HepG2 (cell line): Measurements from ENCODE around the gene MTA2. TPM values are rescaled to one million over a fixed set of nuclear protein-coding genes. Genes with fewer than 3 reads are reported as not detected.

Experiments
- HINFP ChIP-seq: sonication (generic); formaldehyde crosslinking; IDR thresholded peaks from 2 replicates; pipeline ENCODE4 v1.4.0; 2020; ENCODE audit warnings: low read depth, mild to moderate bottlenecking, missing genetic modification reagents
- KLF6 ChIP-seq: IDR thresholded peaks from 2 replicates; pipeline ENCODE4 v1.8.0; 2016; ENCODE audit warnings: missing biosample characterization, missing genetic modification reagents
- KLF9 ChIP-seq: IDR thresholded peaks from 2 replicates; pipeline ENCODE4 v1.6.1; 2016; ENCODE audit warnings: low read depth
- MBD4 ChIP-seq: IDR thresholded peaks from 2 replicates; pipeline ENCODE4 v1.6.1; 2012; ENCODE audit warnings: low read length, inconsistent platforms, borderline replicate concordance
- MED1 ChIP-seq: sonication (generic); formaldehyde crosslinking; IDR thresholded peaks from 2 replicates; pipeline ENCODE4 v1.4.0; 2020; ENCODE audit warnings: missing genetic modification reagents
- MNT ChIP-seq: fragments of 450-650 bp; IDR thresholded peaks from 2 replicates; pipeline ENCODE4 v1.6.1; 2016
- MYC ChIP-seq: sonication (generic); formaldehyde crosslinking; IDR thresholded peaks from 2 replicates; pipeline ENCODE4 v1.9.0; 2021; ENCODE audit warnings: missing genetic modification reagents, borderline replicate concordance
- RFX3 ChIP-seq: IDR thresholded peaks from 2 replicates; pipeline ENCODE4 v1.6.1; 2016; ENCODE audit warnings: missing biosample characterization, missing genetic modification reagents
- SMAD3 ChIP-seq: sonication (generic); formaldehyde crosslinking; IDR thresholded peaks from 2 replicates; pipeline ENCODE4 v1.4.0; 2020; ENCODE audit warnings: missing genetic modification reagents
- SP140L ChIP-seq: sonication (generic); formaldehyde crosslinking; IDR thresholded peaks from 2 replicates; pipeline ENCODE4 v1.4.0; 2020; ENCODE audit warnings: missing genetic modification reagents, borderline replicate concordance
- SRSF4 ChIP-seq: fragments of 200-400 bp; formaldehyde crosslinking; IDR thresholded peaks from one replicate; pipeline ENCODE4 v1.6.1; 2018; ENCODE audit warnings: mild to moderate bottlenecking, low read depth, low read length, moderate library complexity; ENCODE audit not compliant: poor library complexity, severe bottlenecking
- ZBTB10 ChIP-seq: sonication (generic); formaldehyde crosslinking; IDR thresholded peaks from 2 replicates; pipeline ENCODE4 v1.4.0; 2020; ENCODE audit warnings: missing genetic modification reagents, borderline replicate concordance
- ZFP37 ChIP-seq: sonication (generic); formaldehyde crosslinking; IDR thresholded peaks from 2 replicates; pipeline ENCODE4 v1.4.0; 2020; ENCODE audit warnings: missing genetic modification reagents, borderline replicate concordance
- ZFP82 ChIP-seq: sonication (generic); formaldehyde crosslinking; IDR thresholded peaks from 2 replicates; pipeline ENCODE4 v1.5.1; 2020; ENCODE audit warnings: mild to moderate bottlenecking, missing genetic modification reagents, borderline replicate concordance
- ZFX ChIP-seq: sonication (generic); formaldehyde crosslinking; IDR thresholded peaks from 2 replicates; pipeline ENCODE4 v1.4.0; 2020; ENCODE audit warnings: mild to moderate bottlenecking, low read depth, missing genetic modification reagents, moderate library complexity
- ZMAT5 ChIP-seq: sonication (generic); formaldehyde crosslinking; IDR thresholded peaks from 2 replicates; pipeline ENCODE4 v1.5.0; 2020; ENCODE audit warnings: mild to moderate bottlenecking, low read depth, missing genetic modification reagents, borderline replicate concordance
- ZNF430 ChIP-seq: sonication (generic); formaldehyde crosslinking; IDR thresholded peaks from 2 replicates; pipeline ENCODE4 v1.9.0; 2021; ENCODE audit warnings: mild to moderate bottlenecking, missing genetic modification reagents
- ZNF790 ChIP-seq: sonication (generic); formaldehyde crosslinking; IDR thresholded peaks from 2 replicates; pipeline ENCODE4 v1.8.0; 2022; ENCODE audit warnings: missing genetic modification reagents, mild to moderate bottlenecking, borderline replicate concordance
- ZNF816 ChIP-seq: sonication (generic); formaldehyde crosslinking; IDR thresholded peaks from 2 replicates; pipeline ENCODE4 v1.8.0; 2022; ENCODE audit warnings: missing genetic modification reagents, mild to moderate bottlenecking, borderline replicate concordance
- ZSCAN25 ChIP-seq: sonication (generic); formaldehyde crosslinking; IDR thresholded peaks from 2 replicates; pipeline ENCODE4 v1.8.0; 2022; ENCODE audit warnings: mild to moderate bottlenecking, missing genetic modification reagents
- polyA plus RNA-seq, 8 experiments: library from polyadenylated mRNA; depleted of rRNA in 3 of 8; stranded (reverse) in 7 of 8; unstranded in 1 of 8; fragments of >200 nt; fragmentation: Illumina TruSeq in 4 of 8; extraction: Trizol in 4 of 8; gene quantifications; 2 replicates each; pipeline versions ENCODE4 v1.2.1 to v1.2.3, GENCODE V29; 2011 to 2016; ENCODE audit warnings: low read depth in 4 of 8, missing spikeins in 1 of 8, mixed read lengths in 1 of 8; ENCODE audit not compliant: insufficient read depth in 1 of 8
- total RNA-seq, 5 experiments: library from RNA; depleted of rRNA; stranded (reverse); fragments of >200 nt; fragmentation: Illumina TruSeq; extraction: Trizol; gene quantifications; 2 replicates each; pipeline ENCODE4 v1.2.3, GENCODE V29; 2016; ENCODE audit warnings: low read depth in 1 of 5
- TF ChIP-seq, protein P1 (sequence below): sonication (generic); formaldehyde crosslinking; IDR thresholded peaks from 2 replicates; pipeline ENCODE4 v1.8.1; 2022; ENCODE audit warnings: mild to moderate bottlenecking, missing genetic modification reagents

MTA2 gene
- total and polyA plus RNA-seq, 2 of the 13 experiments (the other 11 are each of a cell fraction or from before 2014, with no cell fraction given), result 14.0 to 70.0 TPM

DNA sequence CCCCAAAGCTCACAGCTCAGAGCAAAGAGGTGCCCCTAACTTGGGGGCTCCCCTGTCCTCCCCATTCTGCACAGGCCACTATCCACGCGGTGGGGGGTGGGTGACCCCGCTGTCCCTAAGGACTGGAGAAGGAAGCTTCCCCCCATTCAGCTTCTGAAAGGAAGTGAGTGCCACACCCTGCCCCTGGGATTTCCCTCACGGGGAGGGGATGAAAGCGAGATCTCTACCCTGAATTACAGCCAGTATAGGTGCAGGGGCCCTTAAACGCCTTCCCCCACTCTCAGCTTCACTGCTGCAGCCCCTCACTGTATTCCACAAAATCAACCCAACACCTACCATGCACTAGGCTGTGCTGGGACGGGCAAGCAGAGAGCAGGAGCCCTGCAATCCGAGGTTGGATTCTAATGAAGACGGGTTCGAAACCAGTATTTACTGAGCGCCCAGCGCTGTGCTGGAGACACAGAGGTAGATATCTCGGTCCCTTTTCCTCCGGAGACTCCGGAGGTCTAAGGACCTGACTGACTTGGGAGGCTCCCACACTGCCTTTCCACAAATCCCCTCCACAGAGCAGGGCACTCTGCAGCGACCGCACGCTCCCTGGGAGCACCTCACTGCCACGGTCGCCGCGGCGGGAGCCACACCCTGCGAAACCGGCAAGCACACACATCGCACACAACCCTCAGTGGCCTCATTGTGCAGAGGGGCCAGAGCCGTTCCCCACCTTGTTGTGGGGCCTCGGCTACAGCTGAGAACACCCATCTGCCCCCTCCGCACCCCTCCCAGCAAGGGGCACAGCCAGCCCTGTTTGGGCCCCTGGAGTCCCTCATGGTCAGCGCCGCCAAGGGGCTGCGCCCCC lies 56.9 kb downstream of the MTA2 start (continued):
- TF ChIP-seq ZNF790 (CRISPR knock-in tag), result no peak
- 0 out of 2 replicates have a peak, but pooled peaks have one; percentile 8 for TF ChIP-seq MED1
- no peak for TF ChIP-seq HINFP (CRISPR knock-in tag)
- TF ChIP-seq ZNF430 (CRISPR knock-in tag), result 0 out of 2 replicates have a peak, but pooled peaks have one; percentile 11
- no peak for TF ChIP-seq SP140L (CRISPR knock-in tag)
- TF ChIP-seq KLF6 (CRISPR knock-in tag), result no peak
- no peak for TF ChIP-seq ZNF816
- TF ChIP-seq ZSCAN25 (CRISPR knock-in tag), result peak; percentile 70; the same call in 1 of the 2 replicates
- TF ChIP-seq, protein P1, sequence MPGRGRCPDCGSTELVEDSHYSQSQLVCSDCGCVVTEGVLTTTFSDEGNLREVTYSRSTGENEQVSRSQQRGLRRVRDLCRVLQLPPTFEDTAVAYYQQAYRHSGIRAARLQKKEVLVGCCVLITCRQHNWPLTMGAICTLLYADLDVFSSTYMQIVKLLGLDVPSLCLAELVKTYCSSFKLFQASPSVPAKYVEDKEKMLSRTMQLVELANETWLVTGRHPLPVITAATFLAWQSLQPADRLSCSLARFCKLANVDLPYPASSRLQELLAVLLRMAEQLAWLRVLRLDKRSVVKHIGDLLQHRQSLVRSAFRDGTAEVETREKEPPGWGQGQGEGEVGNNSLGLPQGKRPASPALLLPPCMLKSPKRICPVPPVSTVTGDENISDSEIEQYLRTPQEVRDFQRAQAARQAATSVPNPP (CRISPR knock-in tag), result no peak
- no peak for TF ChIP-seq SRSF4
- TF ChIP-seq MNT, result no peak
- no peak for TF ChIP-seq ZFP82
- TF ChIP-seq RFX3 (CRISPR knock-in tag), result no peak
- TF ChIP-seq ZMAT5 (CRISPR knock-in tag), result no peak
- TF ChIP-seq MYC (CRISPR knock-in tag), result no peak
- TF ChIP-seq ZBTB10, result no peak
- no peak for TF ChIP-seq MBD4
- TF ChIP-seq SMAD3, result no peak
- no peak for TF ChIP-seq ZFP37 (CRISPR knock-in tag)
- no peak; the same call in 1 of the 2 replicates for TF ChIP-seq ZFX (CRISPR knock-in tag)
- no peak for TF ChIP-seq KLF9 (CRISPR knock-in tag)
